Measurements from ENCODE around the gene MAD1L1.
A peak's percentile ranks its signal among the peaks of the same experiment; 100 is the strongest.
"Not testable (repeated sequence)": the region's sequence is repeated elsewhere in the genome, so short reads cannot be mapped to it uniquely, and the experiment has no call there.

The MAD1L1 gene

DNA sequence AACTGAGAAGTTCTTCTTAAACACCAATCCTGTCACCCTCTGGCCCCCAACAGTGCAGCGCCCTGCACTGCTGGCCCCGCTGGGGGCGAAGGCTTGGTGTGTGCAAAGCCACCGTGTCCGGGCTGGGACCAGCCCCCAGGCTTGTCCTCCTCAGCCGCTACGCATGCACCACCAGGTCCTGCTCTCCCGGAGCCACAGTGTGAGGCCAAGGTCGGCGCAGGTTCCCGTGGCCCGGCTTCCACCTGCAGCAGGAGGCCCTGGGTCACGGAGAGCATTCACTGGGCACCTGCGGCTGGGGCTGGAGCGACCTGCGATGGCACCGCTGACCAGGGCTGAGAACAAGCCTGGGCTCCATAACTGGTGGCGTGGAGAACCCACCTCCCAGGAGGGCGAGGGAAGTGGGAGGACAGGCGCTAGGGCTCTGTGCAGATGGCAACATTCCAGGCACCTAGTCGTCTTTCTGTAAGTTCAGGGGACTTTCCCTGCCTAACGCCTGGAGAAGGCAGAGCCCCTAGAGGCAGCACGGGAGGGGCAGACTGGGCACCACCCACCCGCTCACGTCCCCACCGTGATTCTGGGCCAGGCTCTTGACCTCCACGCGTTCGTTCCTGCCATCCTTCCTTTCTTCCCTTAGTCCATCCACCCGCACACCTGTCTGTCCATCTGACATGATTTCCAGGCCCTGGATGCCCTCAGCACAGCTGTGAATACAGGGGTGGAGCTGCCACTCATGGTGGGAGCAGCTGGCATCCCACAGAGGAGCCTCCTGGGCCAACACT is 291.1 kb downstream of the MAD1L1 start:
- DNase-seq (ENCODE audit: low read depth) = no peak

DNA sequence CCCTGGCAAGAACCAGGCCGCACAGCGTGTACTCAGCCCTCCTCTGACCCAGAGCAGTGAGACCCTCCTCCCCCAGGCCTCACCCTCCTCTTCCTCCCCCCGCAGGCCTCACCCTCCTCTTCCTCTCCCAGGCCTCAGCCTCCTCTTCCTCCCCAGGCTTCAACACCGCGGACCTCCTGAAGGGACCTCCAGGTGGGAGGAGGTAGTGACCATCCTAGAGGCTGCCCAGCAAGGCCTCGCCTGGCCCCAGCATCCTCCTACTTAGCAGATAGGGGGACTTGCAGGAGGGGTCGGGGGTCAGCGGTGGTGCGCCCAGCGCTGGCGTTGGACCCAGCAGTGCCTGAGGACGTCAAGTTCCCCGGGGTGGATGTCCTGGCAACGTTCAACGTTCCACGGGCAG is 291.9 kb downstream of the MAD1L1 start:
- DNase-seq (ENCODE audit: low read depth) = no peak

GRCh38 chr7:1940402-1940786 is 292.4 kb downstream of the MAD1L1 start:
- DNase-seq (ENCODE audit: low read depth) = peak; percentile 84

- DNase-seq (ENCODE audit: low read depth) = peak; percentile 15
These were observed 293.0 kb downstream of the MAD1L1 start for GRCh38 chr7:1939434-1940401.

GRCh38 chr7:1938788-1939433 is 293.8 kb downstream of the MAD1L1 start:
- no peak for DNase-seq (ENCODE audit: low read depth)

GRCh38 chr7:1937252-1937605 is 295.5 kb downstream of the MAD1L1 start:
- DNase-seq (ENCODE audit: low read depth) = no peak

- DNase-seq (ENCODE audit: low read depth) = no peak
These were observed 296.1 kb downstream of the MAD1L1 start for GRCh38 chr7:1936531-1937251.

DNA sequence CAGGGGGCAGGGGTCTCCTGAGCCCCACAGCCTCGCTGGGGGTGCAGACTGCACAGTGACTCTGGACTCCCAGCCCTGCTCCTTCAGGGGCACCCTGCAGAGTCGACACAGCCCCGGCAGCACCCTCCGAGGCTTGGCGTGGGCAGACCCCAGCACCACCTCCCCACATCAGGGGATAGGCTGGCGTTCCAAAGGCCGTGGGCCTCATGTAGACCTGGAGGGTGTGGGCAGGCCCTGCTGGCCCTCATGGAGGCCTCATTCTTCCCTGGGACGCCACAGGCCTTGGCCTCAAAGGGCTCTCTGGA is 296.8 kb downstream of the MAD1L1 start:
- DNase-seq (ENCODE audit: low read depth) = no peak

DNA sequence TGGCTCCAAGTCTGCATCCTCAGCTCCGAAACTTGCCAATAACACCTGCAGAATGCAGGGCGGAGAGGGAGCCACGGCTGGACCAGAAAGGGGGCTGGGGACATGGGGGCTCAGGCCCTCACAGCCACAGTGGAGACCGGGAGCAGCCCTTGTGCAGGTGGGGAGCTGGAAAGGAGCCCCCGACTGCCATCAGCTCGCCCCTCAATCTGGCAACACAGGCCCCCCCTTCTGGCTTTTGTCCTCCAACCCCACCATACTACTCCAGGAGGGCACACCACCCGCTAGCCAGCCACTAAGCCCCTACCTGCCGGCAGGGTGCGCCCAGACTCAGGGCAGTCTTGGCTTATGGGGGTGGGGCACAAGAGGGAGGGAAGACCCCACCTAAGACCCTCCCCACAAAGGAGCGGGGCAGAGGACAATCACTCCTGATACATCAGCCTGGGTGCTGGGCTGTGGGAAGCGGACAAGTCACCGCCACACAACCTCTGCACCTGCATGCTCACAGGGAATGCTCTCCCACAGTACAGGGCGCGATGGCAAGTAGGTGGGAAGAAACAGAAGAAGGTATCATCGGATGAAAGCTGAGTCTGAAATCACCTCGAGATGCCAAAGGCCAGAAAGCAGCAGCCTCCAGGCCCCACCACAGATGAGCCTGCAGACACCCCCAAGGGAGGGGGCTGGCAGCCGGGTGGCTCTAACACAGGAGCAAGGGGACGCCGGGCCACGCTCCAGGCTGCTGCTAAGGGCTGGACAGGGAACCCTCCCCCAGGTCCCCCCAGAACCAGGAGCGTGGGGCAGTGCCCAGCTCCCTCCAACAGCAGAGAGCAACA is 297.4 kb downstream of the MAD1L1 start:
- no peak for DNase-seq (ENCODE audit: low read depth)

DNA sequence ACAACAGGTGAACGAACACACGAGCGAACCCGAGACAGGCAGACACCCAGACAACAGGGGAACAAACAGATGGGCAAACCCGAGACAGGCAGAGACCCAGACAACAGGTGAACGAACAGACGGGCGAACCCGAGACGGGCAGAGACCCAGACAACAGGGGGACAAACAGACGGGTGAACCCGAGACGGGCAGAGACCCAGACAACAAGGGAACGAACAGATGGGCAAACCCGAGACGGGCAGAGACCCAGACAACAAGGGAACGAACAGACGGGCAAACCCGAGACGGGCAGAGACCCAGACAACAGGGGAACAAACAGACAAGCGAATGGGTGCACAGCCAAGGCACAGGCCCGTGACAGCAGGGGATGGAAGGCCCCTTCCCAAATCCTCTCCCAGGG is 298.0 kb downstream of the MAD1L1 start:
- DNase-seq (ENCODE audit: low read depth) = no peak

DNA sequence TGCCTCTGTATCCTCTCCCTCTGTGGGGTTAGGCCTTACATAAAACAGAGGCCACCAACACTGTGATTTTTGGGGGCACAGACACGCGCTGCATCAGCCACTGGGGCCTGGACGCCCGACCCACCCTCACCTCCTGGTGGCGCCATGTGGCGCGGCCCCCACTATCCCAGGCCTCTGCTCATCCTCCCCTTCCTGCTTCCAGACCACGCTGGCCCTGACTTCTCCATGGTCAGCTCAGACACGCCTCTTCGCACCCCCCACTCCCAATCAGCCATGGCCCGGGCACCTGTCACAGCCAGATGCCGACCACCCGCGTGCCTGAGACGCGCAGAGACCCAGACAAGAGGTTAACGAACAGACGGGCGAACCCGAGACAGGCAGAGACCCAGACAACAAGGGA is 298.7 kb downstream of the MAD1L1 start:
- no peak for DNase-seq (ENCODE audit: low read depth)

GRCh38 chr7:1933066-1933750 is 299.5 kb downstream of the MAD1L1 start:
- DNase-seq (ENCODE audit: low read depth) = no peak

GRCh38 chr7:1931951-1932270 is 300.8 kb downstream of the MAD1L1 start:
- no peak for DNase-seq (ENCODE audit: low read depth)

GRCh38 chr7:1931256-1931950 is 301.3 kb downstream of the MAD1L1 start:
- DNase-seq (ENCODE audit: low read depth) = no peak

DNA sequence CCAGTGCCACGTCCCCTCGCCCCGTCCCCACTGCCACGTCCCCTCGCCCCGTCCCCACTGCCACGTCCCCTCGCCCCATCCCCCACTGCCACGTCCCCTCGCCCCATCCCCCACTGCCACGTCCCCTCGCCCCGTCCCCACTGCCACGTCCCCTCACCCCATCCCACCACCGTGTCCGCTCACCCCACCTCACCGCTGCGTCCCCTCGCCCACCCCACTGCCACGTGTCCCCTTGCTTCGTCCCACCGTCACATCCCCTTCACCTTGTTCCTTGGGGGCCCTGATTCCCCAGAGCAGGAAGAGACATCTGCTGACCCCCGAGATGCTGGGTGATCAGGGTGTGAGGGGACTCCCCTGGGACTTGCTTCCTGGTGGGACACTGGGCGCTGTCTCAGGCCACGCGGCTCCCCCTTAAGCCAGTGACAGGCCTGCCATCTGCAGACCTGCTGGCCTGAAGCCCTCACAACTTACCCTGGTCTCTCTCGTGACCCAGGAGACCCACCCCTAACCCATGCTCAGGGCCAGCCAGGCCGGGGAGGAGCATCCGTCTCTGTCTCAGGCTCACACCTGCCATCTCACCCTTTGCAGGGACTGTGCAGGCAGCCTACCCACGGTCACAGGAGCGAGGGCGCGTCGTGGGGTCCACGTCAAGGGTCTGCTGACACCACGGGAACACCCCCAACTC is 302.2 kb downstream of the MAD1L1 start:
- no peak for DNase-seq (ENCODE audit: low read depth)

- DNase-seq (ENCODE audit: low read depth) = not testable (repeated sequence)
These were observed 303.3 kb downstream of the MAD1L1 start for GRCh38 chr7:1929349-1929925.

GRCh38 chr7:1928645-1929348 is 303.9 kb downstream of the MAD1L1 start:
- no peak for DNase-seq (ENCODE audit: low read depth)

DNA sequence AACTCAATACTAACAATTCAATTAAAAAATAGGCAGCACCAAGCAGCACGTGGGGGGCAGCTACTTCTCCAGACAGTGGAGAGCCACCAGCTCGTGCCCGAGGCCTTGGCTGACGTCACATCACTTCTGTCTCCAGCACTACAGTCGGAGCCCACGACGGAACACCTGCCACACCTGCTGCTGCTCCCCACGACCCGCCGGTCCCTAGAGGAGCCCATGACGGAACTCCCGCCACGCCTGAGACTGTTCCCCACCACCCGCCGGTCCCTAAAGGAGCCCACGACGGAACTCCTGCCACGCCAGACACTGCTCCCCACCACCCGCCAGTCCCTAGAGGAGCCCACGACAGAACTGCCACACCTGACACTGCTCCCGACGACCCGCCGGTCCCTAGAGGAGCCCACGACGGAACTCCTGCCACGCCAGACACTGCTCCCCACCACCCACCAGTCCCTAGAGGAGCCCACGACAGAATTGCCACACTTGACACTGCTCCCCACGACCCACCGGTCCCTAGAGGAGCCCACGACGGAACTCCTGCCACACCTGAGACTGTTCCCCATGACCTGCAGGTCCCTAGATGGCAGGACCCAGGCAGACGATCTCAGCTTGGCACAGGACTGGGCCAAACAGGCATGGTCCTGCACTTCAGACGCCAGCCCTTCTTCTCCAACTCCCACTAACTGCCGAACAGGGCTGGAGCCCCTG is 304.7 kb downstream of the MAD1L1 start:
- no peak for DNase-seq (ENCODE audit: low read depth)
